GM13977 (cell line): ENCODE data around the gene ZNF219.

Experiments used
- DNase-seq: peaks from one replicate; pipeline ENCODE4 v3.0.0; 2012; ENCODE audit warnings: low spot score
- CTCF ChIP-seq: IDR thresholded peaks from 2 replicates; pipeline ENCODE4 v1.5.1; 2012; ENCODE audit warnings: mild to moderate bottlenecking, control low read depth; ENCODE audit not compliant: insufficient read depth; ENCODE audit errors: extremely low read depth, missing control alignments
- in situ Hi-C: fragments of 300-500 bp; cut with MboI; formaldehyde crosslinking; loops from one replicate; pipeline ENCODE4 v1.12.0; 2022; ENCODE audit warnings: low sequenced_read_pairs, low pct_unique_long_range_greater_than_20kb, mixed read lengths, inconsistent platforms; ENCODE audit not compliant: unreplicated experiment

ZNF219 gene

GRCh38 chr14:21098076-21098891 is at the start of gene ZNF219:
Gene ZNF219 (minus strand): TSS chr14:21098655. CDS start chr14:21093591, 5,064 bp downstream.
- in situ Hi-C loops = no loop called here
- peak; percentile 1 for TF ChIP-seq CTCF

GRCh38 chr14:21145437-21145836 is 47.0 kb upstream of the ZNF219 start:
- no peak for DNase-seq
- no peak for TF ChIP-seq CTCF
- in situ Hi-C loops = no loop called here

More at GRCh38 chr14:21098076-21098891, at the start of gene ZNF219:
- DNase-seq = peak; percentile 70

- no peak for TF ChIP-seq CTCF
- in situ Hi-C loops = no loop called here
- no peak for DNase-seq
Measured at GRCh38 chr14:21142357-21142756, 43.9 kb upstream of the ZNF219 start.

- DNase-seq = peak; percentile 57
- in situ Hi-C loops = no loop called here
- TF ChIP-seq CTCF = peak; percentile 49
Measured at GRCh38 chr14:21136024-21136423, 37.6 kb upstream of the ZNF219 start.

GRCh38 chr14:21133901-21134300 is 35.4 kb upstream of the ZNF219 start:
- no peak for DNase-seq
- in situ Hi-C loops = no loop called here
- TF ChIP-seq CTCF = no peak

- in situ Hi-C loops = no loop called here
- no peak for DNase-seq
- no peak for TF ChIP-seq CTCF
Measured at GRCh38 chr14:21123429-21123828, 25.0 kb upstream of the ZNF219 start.
